IPS-NIHi11 (cell line): Measurements from ENCODE around the gene RANBP3.
"Not testable (repeated sequence)": the region's sequence is repeated elsewhere in the genome, so short reads cannot be mapped to it uniquely, and the experiment has no call there.

Source experiments
- DNase-seq: peaks from one replicate; pipeline ENCODE4 v3.0.0; 2012; ENCODE audit warnings: mixed read lengths, low spot score

Gene RANBP3

GRCh38 chr19:5964816-5965565 lies 12.9 kb downstream of the RANBP3 start:
- no peak for DNase-seq

- DNase-seq, result no peak
Measured at GRCh38 chr19:5963855-5964254, 14.1 kb downstream of the RANBP3 start.

GRCh38 chr19:5963259-5963658 lies 14.7 kb downstream of the RANBP3 start:
- not testable (repeated sequence) for DNase-seq

DNA sequence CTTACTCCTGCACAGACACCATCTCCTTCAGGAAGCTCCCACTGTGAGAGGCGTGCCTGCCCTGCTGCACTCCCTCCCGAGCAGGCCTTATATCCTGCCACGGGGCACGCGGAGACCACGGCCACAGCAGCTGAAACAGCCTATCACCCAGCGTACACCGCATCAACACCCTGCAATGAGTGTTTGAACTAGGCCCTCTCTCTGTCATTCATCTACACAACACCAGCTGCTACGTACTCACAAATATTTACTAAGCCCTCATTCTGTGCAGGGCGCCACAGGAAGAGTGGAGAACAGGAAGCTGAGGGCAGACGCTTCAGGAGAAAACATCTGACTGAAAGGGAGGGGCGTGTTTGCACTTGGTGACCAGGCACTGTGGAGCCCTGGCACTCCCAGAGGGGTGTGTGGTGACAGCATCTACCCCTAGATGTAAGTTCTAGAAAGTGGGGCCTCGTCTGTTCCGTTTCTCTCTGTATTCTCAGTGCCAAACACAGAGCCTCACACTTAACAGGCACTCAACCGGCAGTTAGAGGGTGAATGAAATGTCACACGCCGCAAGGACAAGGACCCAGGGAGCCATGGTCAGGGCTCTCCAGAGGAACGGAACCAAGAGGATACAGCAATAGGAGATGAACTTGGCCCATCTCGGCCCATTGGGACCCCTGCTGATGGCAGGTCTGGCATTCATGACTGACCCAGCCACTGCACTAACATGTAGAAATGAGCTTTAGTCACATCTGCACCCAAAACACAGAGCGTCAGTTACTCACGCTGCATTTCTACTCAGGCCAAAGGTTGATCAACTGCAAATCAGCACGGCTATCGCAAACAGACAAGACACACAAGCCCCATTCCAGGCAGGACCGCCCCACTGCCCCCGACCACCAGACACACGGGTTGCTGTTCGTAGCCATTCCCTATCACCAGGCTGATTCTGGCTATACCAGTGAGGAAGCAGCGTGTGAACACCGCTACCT lies 15.7 kb downstream of the RANBP3 start:
- no peak for DNase-seq

DNA sequence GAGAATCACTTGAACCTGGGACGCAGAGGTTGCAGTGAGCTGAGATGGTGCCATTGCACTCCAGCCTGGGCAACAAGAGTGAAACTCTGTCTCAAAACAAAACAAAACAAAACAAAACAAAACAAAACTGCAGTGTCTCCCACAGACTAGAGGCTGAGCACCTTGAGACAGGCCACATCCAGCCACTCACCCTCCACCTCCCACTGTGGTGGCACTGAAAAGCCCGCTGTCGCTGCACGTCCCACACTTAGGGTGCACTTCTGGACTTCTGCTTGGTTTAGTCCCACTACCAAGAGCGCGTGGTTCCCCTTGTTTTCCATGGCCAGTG lies 16.3 kb downstream of the RANBP3 start:
- DNase-seq, result not testable (repeated sequence)

DNA sequence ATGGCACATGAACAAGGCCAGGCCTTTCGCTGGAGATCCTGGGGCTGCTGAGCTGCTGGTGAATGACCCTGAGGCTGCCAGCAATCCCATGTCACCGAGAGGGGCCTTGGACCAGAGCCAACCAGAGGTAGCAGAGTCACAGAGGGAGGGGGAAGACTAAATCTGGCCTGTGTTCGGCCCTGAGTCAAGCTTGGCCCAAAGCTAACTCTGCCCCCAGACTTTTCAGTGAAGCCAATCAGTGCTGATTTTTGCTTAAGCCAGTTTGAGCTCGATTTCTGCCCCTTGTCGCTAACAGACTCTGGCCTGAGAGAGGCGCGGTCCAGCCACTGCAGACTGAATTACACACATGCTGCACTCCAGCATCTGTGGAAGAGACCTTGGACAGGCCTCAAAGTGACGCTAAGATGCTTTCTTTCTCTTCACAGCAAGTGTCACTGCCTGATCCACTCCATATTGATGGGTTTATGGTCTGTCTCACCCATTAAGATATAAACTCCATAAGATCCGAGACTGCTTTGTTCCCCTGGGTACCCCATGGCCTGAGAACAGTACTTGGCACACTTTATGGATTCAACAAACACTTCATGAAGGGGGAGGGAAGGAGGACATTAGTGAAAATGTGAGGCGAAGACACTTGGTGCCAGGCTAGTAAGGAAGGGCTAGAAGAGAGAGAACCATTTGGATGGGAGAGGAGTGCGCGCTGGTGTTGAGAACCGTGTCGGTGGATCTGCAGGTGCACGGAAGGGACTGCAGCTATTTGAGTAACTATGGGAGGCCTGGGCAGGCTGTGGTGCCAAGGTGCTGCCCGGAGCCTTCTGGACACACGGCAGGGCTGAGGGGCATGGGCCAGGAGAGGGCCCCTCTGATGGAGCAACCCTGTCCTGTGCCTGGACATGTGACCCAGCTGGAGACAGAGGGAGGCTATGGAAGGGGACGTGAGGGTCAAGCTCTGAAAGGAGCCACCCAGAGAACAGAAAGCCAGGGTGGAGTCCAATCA lies 17.6 kb downstream of the RANBP3 start:
- no peak for DNase-seq

- no peak for DNase-seq
Measured at GRCh38 chr19:5959260-5960004, 18.5 kb downstream of the RANBP3 start.

DNA sequence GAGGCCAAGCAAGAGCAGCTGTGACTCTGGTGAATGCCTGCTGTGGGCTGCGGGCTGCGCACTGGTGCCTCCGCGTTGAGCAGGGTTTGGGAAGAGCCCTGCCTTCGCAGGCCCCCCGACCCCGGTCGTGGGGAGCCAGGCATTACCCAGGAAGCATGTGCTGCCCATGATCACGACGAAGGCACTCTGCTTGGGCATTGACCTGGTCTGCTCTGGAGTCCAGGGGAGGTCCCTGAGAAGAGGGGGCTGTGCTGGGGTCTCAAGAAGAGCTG lies 19.2 kb downstream of the RANBP3 start:
- no peak for DNase-seq

DNA sequence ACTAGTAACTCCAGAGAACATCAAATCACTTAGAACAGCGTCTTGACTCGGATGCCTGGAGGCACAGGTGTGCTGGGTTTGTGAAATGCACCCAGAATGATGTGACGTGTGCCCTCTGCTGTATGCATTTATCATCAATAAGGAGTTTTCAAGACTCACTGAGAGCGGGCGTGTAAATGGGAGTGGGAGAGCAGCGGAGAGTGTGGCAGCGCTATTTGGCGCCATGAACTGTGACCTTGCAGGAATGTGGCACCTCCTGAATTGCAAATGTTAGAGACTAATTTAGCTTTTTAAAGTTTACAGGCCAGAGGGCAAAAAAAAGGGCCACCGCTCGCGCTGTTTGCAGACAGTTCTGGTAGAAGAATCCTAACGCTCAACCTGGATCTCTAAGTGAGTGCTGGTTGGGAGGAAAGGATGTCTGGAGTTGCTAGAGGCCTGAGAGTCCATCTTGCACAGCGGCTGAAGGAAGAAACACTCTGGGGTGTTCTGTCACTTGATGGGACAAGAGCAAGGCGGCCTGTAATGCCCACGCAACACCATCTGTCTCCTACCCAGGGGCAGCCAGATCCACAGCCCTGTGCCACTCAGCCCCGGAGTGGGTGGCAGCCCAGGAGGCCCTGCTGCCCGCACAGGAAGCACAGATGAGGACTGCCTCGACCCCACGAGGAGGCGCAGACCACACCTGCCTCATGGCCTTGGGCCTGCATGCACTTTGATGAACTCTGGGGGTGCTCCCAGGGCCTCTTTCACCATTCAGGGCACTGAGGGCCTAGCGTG lies 19.7 kb downstream of the RANBP3 start:
- no peak for DNase-seq

- no peak for DNase-seq
Measured at GRCh38 chr19:5957170-5957569, 20.8 kb downstream of the RANBP3 start.

- no peak for DNase-seq
Measured at GRCh38 chr19:5956728-5957127, 21.2 kb downstream of the RANBP3 start.

DNA sequence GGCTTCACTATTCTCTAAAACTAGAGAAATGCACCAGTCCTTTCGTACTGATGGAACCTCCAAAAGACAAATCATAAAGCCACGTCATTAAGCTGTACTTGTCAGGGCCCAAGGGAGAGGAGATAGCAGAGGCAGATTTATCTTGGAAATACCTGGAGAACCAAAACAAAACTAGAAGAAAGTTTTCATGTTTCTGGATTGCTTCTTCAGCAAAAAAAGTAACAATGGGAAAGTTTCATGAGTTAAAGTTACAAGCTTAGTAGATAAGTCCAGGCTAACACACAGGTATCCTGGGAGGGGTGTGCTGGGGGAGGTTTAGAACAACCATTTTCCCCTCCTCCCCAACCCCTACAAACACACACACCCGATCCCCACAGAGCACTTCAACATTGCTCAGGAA lies 21.6 kb downstream of the RANBP3 start:
- no peak for DNase-seq

DNA sequence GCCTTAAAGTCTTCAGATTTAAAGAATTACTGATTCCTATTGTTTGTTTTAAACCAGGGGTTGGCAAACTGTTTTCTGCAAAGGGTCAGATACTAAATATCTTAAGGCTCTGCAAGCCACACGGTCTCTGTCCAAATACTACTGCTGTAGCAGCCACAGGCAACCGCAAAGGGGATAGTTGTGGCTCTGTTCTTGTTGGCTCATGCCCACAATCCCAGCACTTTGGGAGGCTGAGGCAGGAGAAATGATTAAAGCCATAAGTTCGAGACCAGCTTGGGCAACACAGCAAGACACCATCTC lies 22.4 kb downstream of the RANBP3 start:
- DNase-seq, result no peak

- DNase-seq, result no peak
Measured at GRCh38 chr19:5954293-5954692, 23.6 kb downstream of the RANBP3 start.

DNA sequence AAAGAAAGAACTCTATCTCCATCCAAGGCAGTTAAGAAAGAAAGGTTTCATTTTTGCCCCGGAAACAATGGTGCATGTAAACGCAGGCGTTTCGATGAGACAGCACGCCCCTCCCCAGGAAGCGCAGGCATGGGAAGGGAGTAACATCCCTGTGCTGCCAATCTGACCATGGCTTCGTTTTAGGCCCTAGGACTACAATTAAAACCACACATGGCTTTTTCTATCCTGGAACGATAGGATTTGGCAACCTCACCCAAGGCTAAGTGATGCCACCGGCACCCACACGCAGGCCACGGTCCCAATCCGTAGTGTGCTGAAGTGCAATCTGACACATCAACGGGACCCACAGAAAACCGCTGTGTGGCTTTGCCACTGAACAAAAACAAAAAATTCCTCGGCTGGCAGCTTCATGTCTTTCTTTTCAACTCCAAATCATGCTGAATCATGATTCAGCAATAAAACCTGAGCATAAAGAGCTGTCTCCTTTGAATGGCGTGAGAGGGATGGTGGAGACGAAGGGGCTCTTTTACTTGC lies 24.2 kb downstream of the RANBP3 start:
- DNase-seq, result no peak

DNA sequence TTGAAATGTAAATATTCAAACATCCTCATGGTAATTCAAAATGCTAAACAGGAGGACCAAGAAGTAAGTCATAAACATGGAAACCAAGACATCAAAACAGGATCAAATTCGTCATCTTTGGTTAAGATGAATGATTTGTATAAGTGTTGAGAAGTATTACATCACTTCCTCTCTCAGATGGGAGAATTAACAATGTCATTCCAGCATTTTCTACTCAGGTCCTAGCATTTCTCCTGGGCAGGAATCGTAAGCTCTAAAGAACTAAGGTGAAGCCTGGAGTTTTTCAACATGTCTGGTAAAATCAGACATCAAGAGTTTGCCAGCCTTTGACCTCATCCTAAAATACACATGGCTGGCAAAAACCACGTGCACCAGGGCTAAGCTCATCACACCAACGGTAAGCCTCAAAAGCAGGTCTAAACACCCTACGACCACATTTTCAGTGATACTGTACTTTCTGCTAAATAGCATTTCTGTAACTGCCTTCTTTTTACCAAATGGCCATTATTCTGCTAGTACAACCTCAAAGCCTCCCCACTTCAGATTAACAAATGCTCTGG lies 24.8 kb downstream of the RANBP3 start:
- DNase-seq, result no peak

GRCh38 chr19:5952193-5953029 lies 25.5 kb downstream of the RANBP3 start:
- DNase-seq, result no peak

DNA sequence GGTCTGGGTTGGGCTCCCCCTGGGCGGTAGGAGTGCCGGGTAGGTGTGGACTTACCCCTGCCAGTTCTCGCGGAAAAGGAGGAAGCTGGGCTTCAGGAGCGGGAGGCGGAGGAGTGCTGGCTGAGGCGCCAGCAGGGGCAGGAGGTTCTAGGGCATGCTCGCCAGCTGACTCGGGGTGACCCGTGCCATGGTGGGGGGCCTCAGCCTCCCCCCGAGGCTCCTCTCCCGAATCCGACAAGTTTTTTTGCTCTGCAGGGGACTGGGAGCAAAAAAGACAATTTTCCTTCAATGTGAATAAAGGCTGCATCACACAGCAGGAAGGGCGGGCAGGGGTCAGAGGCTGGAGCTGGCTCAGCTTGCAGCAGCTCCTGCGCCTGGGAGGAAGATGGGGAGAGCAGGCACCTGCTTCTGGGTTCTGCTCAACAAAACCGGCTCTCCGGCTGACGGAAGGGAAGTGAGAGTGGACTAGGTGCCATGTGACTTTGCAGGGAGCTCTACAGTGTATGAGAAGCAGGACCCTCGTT lies 26.5 kb downstream of the RANBP3 start:
- peak; percentile 67 for DNase-seq

GRCh38 chr19:5950741-5951140 lies 27.2 kb downstream of the RANBP3 start:
- no peak for DNase-seq
